Measurements from ENCODE around the gene TBPL1.
"Not testable (repeated sequence)": the region's sequence is repeated elsewhere in the genome, so short reads cannot be mapped to it uniquely, and the experiment has no call there.

The TBPL1 gene

DNA sequence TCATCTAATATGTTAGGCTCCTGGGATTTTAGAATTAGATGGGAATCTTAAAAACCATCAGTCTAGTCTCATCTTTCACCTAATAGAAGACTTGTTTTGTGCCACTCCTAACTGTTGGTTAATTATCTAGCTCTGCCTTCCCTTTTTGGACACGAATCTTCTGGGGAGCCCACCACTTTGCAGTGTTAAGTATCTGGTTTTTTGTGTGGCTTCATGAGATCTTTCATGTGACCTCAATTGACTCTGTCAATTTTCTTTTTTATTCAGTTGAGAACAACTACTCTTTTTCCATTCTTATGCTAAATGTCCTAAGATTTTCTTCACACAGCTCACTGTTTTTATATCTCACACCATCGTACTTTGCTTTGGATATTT is 16.9 kb downstream of the TBPL1 start:
- FAIRE-seq (no peak), DNase-seq (ENCODE audit: insufficient read length, low spot score) (no peak)

- DNase-seq (ENCODE audit: insufficient read length, low spot score): no peak
- FAIRE-seq: no peak
Measured at GRCh38 chr6:133971861-133972260, 18.8 kb downstream of the TBPL1 start.

DNA sequence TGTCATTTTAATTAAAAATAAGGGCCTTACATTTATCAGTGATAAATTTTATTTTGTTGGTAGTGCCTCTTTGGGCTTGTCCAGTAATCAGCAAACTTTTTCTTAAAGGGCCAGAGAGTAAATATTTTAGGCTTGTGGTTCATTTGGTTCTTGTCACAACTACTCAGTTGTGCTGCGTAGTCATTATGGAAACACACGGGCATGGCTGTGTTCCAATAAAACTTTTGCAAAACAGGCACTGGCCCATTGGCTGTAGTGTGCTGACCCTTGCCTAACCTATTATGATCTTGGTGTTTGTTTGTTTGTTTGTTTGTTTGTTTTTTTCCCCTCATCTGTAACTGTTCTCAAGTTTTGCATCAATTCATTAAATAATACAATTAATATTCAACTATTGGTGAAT is 19.4 kb downstream of the TBPL1 start:
- DNase-seq (ENCODE audit: insufficient read length, low spot score): no peak
- no peak for FAIRE-seq

- FAIRE-seq (no peak), DNase-seq (ENCODE audit: insufficient read length, low spot score) (peak; percentile 33)
Measured at GRCh38 chr6:133973109-133973971, 20.3 kb downstream of the TBPL1 start.

- no peak for FAIRE-seq
- DNase-seq (ENCODE audit: insufficient read length, low spot score): peak; percentile 38
Measured at GRCh38 chr6:133977983-133978895, 25.2 kb downstream of the TBPL1 start.

DNA sequence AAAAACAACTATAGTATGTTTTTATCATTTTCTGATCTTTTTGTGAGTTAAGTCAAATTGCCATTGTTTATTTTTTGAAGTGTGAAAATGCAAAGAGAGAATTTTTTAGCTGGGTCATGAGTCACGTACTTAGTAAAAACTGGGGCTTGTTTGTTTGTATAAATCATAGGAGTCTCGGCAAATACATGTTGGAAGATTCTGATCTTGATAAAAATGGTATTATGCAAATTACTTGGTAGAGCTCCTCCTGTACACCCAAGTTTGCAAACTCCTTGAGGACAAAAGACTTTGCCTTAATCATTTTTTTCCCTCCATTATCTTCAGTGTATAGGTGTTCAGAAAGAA is 25.8 kb downstream of the TBPL1 start:
- FAIRE-seq (no peak), DNase-seq (ENCODE audit: insufficient read length, low spot score) (no peak)

- not testable (repeated sequence) for DNase-seq (ENCODE audit: insufficient read length, low spot score); FAIRE-seq
Measured at GRCh38 chr6:133979269-133979963, 26.4 kb downstream of the TBPL1 start.

DNA sequence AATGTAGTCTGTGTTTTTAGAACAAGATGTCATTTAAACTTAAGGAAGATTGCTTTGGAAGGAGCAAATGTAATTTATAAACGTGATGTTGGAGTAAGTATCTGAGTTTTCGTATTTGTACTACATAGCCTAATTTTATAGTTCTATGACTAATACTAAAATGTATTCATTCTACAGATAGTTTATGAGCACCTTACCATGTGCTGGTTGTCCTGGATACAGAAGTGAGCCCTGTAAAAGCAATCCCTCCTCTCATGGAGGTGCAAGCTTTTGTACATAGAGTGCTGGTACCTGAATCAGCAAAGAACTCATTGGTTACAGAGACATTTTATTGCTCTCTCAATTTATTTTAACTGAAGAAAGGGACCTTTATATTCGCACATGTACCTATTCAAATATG is 27.1 kb downstream of the TBPL1 start:
- no peak for FAIRE-seq
- no peak for DNase-seq (ENCODE audit: insufficient read length, low spot score)

DNA sequence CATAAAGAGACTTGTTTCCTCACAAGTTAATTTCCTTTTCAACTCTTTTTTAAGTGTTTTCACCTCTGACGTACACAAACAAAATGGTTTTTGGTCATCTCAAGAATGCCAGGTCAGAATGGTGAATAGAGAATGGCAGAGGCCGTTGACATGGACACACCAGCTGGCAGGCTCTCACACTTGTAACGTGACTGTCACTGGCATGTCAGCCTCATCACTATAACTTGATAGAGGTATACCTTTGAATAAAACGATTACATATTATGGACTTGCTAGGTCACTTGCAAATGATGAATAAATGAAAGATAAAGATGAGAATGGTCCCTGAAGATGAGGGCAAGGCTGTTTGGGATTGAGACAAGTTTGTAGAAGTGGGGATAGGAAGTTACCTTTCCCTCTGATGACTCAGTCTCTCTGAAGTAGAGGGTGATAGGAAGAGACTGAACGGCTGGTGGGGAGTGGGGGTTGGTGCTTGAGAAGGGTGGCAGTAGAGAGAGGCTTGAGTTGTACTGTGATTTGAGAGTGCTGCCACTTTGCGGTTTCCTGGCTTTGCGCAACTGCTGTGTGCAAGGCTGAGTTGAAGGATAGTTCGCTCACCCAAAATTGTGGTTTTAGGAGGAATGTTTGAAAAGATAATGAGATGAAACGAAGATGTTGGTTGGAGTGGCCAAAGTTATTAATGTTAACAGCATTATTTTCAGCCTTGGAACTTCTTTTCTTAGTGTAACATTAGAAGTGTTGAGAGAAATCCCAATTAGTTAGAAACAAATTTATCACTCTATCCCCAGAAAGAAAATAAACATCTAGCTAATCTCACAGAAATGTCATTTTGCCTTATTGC is 30.3 kb downstream of the TBPL1 start:
- FAIRE-seq (peak; percentile 26), DNase-seq (ENCODE audit: insufficient read length, low spot score) (peak; percentile 47)

GRCh38 chr6:133985970-133986369 is 32.9 kb downstream of the TBPL1 start:
- FAIRE-seq: no peak
- no peak for DNase-seq (ENCODE audit: insufficient read length, low spot score)

DNA sequence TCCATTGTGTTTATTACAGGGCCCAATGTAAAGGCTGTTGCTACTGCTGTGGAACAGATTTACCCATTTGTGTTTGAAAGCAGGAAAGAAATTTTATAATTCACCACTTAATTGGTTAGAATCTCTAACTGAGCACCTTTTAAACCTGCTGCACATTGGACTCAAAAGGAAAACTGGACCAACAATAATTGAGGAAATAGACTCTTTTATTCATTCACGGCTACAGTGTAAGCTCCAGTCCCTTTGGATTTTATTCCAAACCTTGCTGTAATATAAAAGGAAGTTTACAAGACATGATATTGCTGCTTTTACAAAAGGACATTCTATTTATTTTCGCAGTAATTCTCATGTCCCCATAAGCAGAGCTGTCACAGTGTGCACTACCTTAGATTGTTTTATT is 33.9 kb downstream of the TBPL1 start:
- DNase-seq (ENCODE audit: insufficient read length, low spot score): no peak
- no peak for FAIRE-seq

GRCh38 chr6:133989525-133989924 is 36.5 kb downstream of the TBPL1 start:
- DNase-seq (ENCODE audit: insufficient read length, low spot score) (no peak), FAIRE-seq (no peak)

DNA sequence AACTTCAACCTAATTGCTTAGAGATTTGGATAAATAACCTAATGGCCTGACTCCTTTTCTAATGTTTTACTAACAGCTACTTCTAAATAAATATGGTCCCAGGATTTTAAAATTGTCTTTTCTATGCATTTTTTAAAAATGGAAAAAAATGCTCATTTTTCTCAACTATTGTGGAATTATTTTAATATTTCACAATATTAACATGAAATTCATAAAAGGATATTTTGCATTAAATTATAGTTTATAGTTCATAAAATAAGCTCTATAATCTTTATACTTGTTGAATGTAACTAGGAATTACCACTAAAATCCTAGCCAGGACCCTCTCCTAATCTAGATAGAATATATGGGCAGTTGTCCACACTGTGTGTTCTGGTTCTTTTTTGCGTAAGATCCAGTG is 37.3 kb downstream of the TBPL1 start:
- no peak for DNase-seq (ENCODE audit: insufficient read length, low spot score)
- no peak for FAIRE-seq

GRCh38 chr6:133991096-133991593 is 38.1 kb downstream of the TBPL1 start:
- FAIRE-seq: no peak
- DNase-seq (ENCODE audit: insufficient read length, low spot score): peak; percentile 24

DNA sequence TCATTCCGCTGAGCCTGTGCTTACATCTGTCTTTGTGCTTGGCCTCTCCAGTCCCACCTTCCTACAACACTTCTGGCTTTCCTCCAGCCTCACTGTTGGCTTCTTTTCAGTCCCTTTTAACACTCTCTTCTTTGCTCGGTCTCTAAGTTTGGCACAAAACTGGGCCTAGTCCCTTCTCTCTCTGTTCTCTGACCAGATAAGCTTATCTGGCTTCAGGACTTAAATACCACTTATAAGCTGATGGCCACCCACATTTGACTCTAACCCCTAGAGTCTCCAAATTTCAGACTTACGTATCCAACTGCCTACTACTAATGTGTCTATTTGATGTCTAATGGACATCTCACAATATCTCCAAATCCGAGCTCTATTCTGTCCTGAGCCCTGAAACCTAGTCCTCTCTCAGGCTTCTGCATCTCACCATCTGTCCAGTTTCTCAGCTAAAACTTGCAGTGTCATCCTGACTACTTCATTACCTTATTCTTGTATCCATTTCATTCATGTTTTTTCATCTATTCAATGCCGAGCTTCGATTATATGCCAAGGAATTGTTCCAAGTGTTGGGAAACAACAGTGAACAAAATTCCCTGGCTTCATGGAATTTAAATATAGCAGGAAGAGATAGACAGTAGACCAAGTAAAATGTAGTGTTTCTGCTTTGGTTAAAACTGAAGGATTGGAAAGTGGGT is 40.1 kb downstream of the TBPL1 start:
- FAIRE-seq: no peak
- DNase-seq (ENCODE audit: insufficient read length, low spot score): no peak

DNA sequence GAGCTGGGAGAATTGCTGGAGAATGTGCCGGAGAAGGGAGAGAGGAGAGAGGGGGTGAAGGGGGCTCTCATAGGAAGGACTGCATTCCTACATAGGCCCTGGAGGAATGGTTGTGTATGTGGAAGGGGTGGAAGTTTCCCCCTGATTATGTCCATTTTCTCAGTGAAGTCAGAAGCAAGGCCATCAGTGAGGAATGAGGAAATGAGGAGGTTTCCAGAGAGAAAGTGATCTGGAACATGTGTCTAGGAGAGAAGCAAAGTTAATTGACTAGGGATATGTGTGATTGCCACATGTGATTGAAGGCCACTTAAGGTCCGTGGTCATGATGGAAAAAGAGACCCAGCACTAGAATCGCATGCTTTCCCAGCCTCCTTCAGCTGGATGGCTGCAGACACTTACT is 42.3 kb downstream of the TBPL1 start:
- DNase-seq (ENCODE audit: insufficient read length, low spot score): no peak
- FAIRE-seq: no peak

DNA sequence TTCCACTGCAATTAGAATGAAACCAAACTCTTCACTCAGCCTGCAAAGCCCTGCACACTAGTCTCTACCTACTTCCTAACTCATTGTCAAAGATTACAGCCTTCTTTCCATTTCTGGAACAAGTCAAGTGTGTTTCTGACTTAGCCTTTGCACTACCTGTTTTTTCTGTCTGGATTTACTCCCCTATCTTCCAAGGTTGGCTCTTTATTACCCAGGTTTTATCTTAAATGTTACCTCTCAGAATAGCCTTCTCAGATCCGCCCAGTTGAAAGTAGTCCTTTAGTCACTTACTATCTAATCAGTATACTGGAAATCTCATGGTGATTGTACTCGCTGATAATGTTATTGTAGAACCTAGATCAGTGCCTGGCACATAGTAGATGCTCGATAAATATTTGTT is 42.7 kb downstream of the TBPL1 start:
- no peak for FAIRE-seq
- DNase-seq (ENCODE audit: insufficient read length, low spot score): no peak

DNA sequence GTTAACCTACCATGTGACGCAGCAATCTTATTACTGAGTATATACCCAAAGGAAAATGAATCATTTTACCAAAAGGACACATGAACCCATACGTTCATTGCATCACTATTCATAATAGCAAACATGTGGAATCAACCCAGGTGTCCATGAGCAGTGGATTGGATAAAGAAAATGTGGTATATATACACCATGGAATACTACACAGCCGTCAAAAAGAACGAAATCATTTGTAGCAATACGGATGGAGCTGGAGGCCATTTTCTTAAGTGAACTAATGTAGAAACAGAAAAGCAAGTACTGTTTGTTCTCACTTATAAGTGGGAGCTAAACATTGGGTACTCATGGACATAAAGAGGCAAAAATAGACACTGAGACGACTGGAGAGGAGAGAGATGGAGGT is 44.2 kb downstream of the TBPL1 start:
- FAIRE-seq (no peak), DNase-seq (ENCODE audit: insufficient read length, low spot score) (no peak)

- DNase-seq (ENCODE audit: insufficient read length, low spot score) (no peak), FAIRE-seq (no peak)
Measured at GRCh38 chr6:133999305-133999704, 46.3 kb downstream of the TBPL1 start.

DNA sequence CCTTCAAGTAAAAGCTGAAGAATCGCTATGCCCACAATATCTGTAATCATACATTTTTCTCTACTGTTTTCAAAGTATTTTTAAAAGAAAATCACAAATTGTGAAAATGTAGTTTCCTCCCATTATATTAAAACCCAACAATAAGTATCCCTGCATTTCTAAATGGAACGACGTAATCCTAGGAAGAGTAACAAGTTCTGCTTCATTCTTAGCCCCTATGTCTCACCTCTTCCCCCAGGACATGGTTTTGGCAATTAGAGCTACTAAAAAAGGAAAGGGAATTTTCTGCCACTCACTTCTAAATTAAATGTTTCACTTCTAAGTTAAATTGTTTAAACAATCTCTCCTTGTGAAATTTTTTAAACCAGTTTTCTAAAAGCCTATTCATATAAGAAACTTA is 47.4 kb downstream of the TBPL1 start:
- DNase-seq (ENCODE audit: insufficient read length, low spot score) (no peak), FAIRE-seq (no peak)

All from HTR-8/SVneo (cell line).